ENCODE data around the gene CDKAL1. TPM values are rescaled to one million over a fixed set of nuclear protein-coding genes. Genes with fewer than 3 reads are reported as not detected.

Gene CDKAL1
- total and polyA plus RNA-seq, 10 of the 15 experiments (the other 5 are each of a cell fraction or from before 2014, with no cell fraction given), result 10.7 to 26.9 (median 17.3) TPM

DNA sequence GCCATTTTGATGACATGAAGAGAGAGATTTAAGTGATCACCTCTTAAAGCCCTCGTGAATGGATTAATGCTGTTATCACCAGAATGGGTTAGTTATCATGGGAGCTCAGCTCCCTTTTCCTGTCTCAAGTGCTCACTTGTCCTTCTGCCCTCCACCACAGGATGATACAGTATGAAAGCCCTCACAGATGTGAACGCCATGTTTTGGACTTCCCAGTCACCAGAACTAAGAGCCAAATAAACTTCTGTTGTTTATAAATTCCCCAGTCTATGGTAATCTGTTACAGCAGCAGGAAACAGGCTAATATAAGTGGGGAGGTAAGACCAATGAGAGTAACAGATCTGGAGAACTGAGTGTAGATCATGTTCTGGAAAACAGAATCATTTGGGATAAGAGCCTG is 493.2 kb downstream of the CDKAL1 start:
- no peak overlapping the region for H3K9ac ChIP-seq (ENCODE audit: control insufficient read depth, insufficient read depth, low read length)
- H3K4me3 ChIP-seq, result no peak overlapping the region
- ChIA-PET SMC1A (ENCODE audit: uncharacterized antibody, unreplicated experiment) (interaction anchor here (0.6 to 3.5 kb wide), 2 partner anchors 10 to 95 kb away, joined by 3 to 14 read pairs; no protein-coding TSS in a partner anchor), RAD21 (ENCODE audit: unreplicated experiment) (no interaction called here), POLR2A (interaction anchor here (1.2 kb wide), 1 partner anchor 11 kb away, joined by 3 read pairs; no protein-coding TSS in a partner anchor), CTCF (interaction anchor here (1.0 kb wide), 2 partner anchors 10 to 174 kb away, joined by 3 read pairs; no protein-coding TSS in a partner anchor)
- no peak for FAIRE-seq
- WGBS (ENCODE audit: insufficient coverage, insufficient replicate concordance, low lambda C conversion rate, missing lambda C conversion rate), result 100% methylated on average over 2 of the region's 2 CpGs
- H2AFZ ChIP-seq (ENCODE audit: control insufficient read depth, low read depth, low read length), result no peak overlapping the region
- DNase-seq (ENCODE audit: low read depth, low spot score), result no peak
- no peak overlapping the region for H3K4me2 ChIP-seq (ENCODE audit: control insufficient read depth, insufficient read depth)
- H3K27ac ChIP-seq (ENCODE audit: control insufficient read depth, insufficient read depth), result no peak overlapping the region
- H4K20me1 ChIP-seq (ENCODE audit: control insufficient read depth, insufficient read depth), result no peaks in the 10 kb centered on the region
- H3K9me3 ChIP-seq (replicated peaks; ENCODE audit: control insufficient read depth, insufficient read depth, low read length), result peaks cover 3% of the 10 kb centered on the region; the same call in 2 of the 3 replicates
- H3K27me3 ChIP-seq (replicated peaks in 1 of 2; ENCODE audit: control insufficient read depth in 2 of 2, insufficient read depth in 2 of 2, low read length in 1 of 2), result no peaks in the 10 kb centered on the region
- peaks cover 3% of the 10 kb centered on the region; the same call in 1 of the 2 replicates for H3K4me1 ChIP-seq (ENCODE audit: control insufficient read depth, insufficient read depth, low read length)
- intact Hi-C loops (cut with micrococcal nuclease; ENCODE audit: unreplicated experiment), result no loop called here
- in situ Hi-C loops (cut with MboI), result loop anchor here (10.0 kb wide), 1 partner anchor 557 kb away; no protein-coding TSS in a partner anchor
- no peaks in the 10 kb centered on the region; a peak in 1 of 4 replicates for H3K36me3 ChIP-seq (ENCODE audit: control insufficient read depth in 2 of 2, insufficient read depth in 2 of 2, low read length in 1 of 2)
- no peaks in the 10 kb centered on the region for H3K79me2 ChIP-seq (ENCODE audit: control insufficient read depth, insufficient read depth, low read length)
- no peak for ATAC-seq
- no TSS peak for BruUV-seq (replicated peaks)
- TF ChIP-seq POLR2AphosphoS5 (IDR thresholded peaks at IDR 0.05; ENCODE audit: low read length) (no peak), MTA2 (IDR thresholded peaks at IDR 0.05; ENCODE audit: low read depth) (no peak), IRF3 (IDR thresholded peaks at IDR 0.05) (no peak), ESRRA (IDR thresholded peaks at IDR 0.05; ENCODE audit: low read length) (no peak), EP300 (IDR thresholded peaks at IDR 0.05; ENCODE audit: borderline replicate concordance in 1 of 2, control insufficient read depth in 1 of 2, low read depth in 2 of 2, low read length in 2 of 2) (no peak), ELK1 (IDR thresholded peaks at IDR 0.05; ENCODE audit: low read depth, low read length) (no peak), BRCA1 (IDR thresholded peaks at IDR 0.05; ENCODE audit: low read depth, low read length) (no peak), CEBPZ (IDR thresholded peaks at IDR 0.05; ENCODE audit: low read depth, low read length) (no peak)
- TF ChIP-seq, protein P1, sequence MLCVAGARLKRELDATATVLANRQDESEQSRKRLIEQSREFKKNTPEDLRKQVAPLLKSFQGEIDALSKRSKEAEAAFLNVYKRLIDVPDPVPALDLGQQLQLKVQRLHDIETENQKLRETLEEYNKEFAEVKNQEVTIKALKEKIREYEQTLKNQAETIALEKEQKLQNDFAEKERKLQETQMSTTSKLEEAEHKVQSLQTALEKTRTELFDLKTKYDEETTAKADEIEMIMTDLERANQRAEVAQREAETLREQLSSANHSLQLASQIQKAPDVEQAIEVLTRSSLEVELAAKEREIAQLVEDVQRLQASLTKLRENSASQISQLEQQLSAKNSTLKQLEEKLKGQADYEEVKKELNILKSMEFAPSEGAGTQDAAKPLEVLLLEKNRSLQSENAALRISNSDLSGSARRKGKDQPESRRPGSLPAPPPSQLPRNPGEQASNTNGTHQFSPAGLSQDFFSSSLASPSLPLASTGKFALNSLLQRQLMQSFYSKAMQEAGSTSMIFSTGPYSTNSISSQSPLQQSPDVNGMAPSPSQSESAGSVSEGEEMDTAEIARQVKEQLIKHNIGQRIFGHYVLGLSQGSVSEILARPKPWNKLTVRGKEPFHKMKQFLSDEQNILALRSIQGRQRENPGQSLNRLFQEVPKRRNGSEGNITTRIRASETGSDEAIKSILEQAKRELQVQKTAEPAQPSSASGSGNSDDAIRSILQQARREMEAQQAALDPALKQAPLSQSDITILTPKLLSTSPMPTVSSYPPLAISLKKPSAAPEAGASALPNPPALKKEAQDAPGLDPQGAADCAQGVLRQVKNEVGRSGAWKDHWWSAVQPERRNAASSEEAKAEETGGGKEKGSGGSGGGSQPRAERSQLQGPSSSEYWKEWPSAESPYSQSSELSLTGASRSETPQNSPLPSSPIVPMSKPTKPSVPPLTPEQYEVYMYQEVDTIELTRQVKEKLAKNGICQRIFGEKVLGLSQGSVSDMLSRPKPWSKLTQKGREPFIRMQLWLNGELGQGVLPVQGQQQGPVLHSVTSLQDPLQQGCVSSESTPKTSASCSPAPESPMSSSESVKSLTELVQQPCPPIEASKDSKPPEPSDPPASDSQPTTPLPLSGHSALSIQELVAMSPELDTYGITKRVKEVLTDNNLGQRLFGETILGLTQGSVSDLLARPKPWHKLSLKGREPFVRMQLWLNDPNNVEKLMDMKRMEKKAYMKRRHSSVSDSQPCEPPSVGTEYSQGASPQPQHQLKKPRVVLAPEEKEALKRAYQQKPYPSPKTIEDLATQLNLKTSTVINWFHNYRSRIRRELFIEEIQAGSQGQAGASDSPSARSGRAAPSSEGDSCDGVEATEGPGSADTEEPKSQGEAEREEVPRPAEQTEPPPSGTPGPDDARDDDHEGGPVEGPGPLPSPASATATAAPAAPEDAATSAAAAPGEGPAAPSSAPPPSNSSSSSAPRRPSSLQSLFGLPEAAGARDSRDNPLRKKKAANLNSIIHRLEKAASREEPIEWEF (IDR thresholded peaks at IDR 0.05; ENCODE audit: insufficient replicate concordance, low read depth, low read length), result no peak
- TF ChIP-seq, protein P2, sequence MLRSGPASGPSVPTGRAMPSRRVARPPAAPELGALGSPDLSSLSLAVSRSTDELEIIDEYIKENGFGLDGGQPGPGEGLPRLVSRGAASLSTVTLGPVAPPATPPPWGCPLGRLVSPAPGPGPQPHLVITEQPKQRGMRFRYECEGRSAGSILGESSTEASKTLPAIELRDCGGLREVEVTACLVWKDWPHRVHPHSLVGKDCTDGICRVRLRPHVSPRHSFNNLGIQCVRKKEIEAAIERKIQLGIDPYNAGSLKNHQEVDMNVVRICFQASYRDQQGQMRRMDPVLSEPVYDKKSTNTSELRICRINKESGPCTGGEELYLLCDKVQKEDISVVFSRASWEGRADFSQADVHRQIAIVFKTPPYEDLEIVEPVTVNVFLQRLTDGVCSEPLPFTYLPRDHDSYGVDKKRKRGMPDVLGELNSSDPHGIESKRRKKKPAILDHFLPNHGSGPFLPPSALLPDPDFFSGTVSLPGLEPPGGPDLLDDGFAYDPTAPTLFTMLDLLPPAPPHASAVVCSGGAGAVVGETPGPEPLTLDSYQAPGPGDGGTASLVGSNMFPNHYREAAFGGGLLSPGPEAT (IDR thresholded peaks at IDR 0.05; ENCODE audit: low read depth), result no peak
